Adrenal gland (tissue), 12 donors: Measurements from ENCODE around the gene PRDM11. TPM values are rescaled to one million over a fixed set of nuclear protein-coding genes. Genes with fewer than 3 reads are reported as not detected.
A peak's percentile ranks its signal among the peaks of the same experiment; 100 is the strongest.

ENCODE experiments used
- DNase-seq, 7 donors: peaks; one replicate each; pipeline ENCODE4 v3.0.0-alpha.2; 2019 to 2020
- H3K27ac ChIP-seq, 5 donors: fragments of 200-600 bp; sonication (generic) in 4 of 5; 1 replicate in 3 of 5; 2 replicates in 2 of 5; pipeline versions ENCODE4 v1.5.1 to v1.8.0; 2016 to 2020; ENCODE audit warnings: mild to moderate bottlenecking in 1 of 5
- H3K27me3 ChIP-seq: fragments of 200-600 bp; 2 replicates; pipeline ENCODE4 v1.8.0; 2021
- H3K36me3 ChIP-seq, 2 donors: fragments of 200-600 bp; replicated peaks in 1 of 2; 1 replicate in 1 of 2; 2 replicates in 1 of 2; pipeline versions ENCODE4 v1.5.1 to v1.8.0; 2018 to 2022
- H3K4me1 ChIP-seq, 2 donors: fragments of 200-600 bp; replicated peaks in 1 of 2; 1 replicate in 1 of 2; 2 replicates in 1 of 2; pipeline versions ENCODE4 v1.5.1 to v1.8.0; 2018 to 2021
- H3K4me3 ChIP-seq, 4 donors: fragments of 200-600 bp; sonication (generic) in 3 of 4; one replicate each; pipeline ENCODE4 v1.5.1; 2016 to 2018
- H3K9me3 ChIP-seq, 3 donors: fragments of 200-600 bp; sonication (generic) in 1 of 3; replicated peaks in 1 of 3; 1 replicate in 2 of 3; 2 replicates in 1 of 3; pipeline versions ENCODE4 v1.5.1 to v1.8.0; 2016 to 2021
- POLR2A ChIP-seq, 2 donors: fragments of 450-650 bp; IDR thresholded peaks; one replicate each; pipeline ENCODE4 v1.6.1; 2017; ENCODE audit warnings: antibody characterized with exemption in 2 of 2, mild to moderate bottlenecking in 2 of 2, moderate library complexity in 1 of 2
- WGBS, 4 donors: extraction: QIAGEN DNeasy Blood & Tissue Kit in 2 of 4; methylation state at CpG; one replicate each; pipeline versions ENCODE4 v1.1.5 to v1.1.7; 2013 to 2017; 5-methylcytosine and 5-hydroxymethylcytosine counted together
- intact Hi-C, 2 donors: fragments of 100-400 bp; cut with DNase I; formaldehyde crosslinking; loops; one replicate each; pipeline versions ENCODE4 v1.14.1 to v1.15.0; 2022 to 2023
- polyA plus RNA-seq, 3 donors: library from polyadenylated mRNA; stranded (reverse); fragments of 200-250 nt in 2 of 3; fragments of 350-450 nt in 1 of 3; fragmentation: Illumina TruSeq in 1 of 3; extraction: RNeasy Lipid Tissue Mini Kit (QIAGEN cat#74804) in 1 of 3; gene quantifications; one replicate each; pipeline ENCODE4 v1.2.3, GENCODE V29; 2013 to 2014
- total RNA-seq, 9 donors: library from RNA; depleted of rRNA in 4 of 9; stranded (reverse); fragments of >200 nt in 4 of 9; fragments of 120-200 nt in 1 of 9; fragmentation: NEBNext Ultra II Directional in 1 of 9; extraction: Animal tissue kit (Norgen Biotek cat#: 25700) in 1 of 9; gene quantifications; one replicate each; pipeline versions ENCODE4 v1.1.0 to v1.2.4, GENCODE V29; 2013 to 2023
- TF ChIP-seq, protein P1 (sequence below), 6 experiments: fragments of 450-650 bp in 4 of 6; fragments of 200-600 bp in 2 of 6; sonication (generic) in 1 of 6; IDR thresholded peaks; 1 replicate in 5 of 6; 2 replicates in 1 of 6; pipeline versions ENCODE4 v1.5.1 to v1.8.0; 2016 to 2021; ENCODE audit warnings: antibody characterized with exemption in 6 of 6, mild to moderate bottlenecking in 2 of 6, moderate library complexity in 1 of 6
- donor health status: healthy with polysubstance abuse.
- donor health status: Bipolar disorder and iron deficiency.
- donor health status: DM: yes; HTN: yes; CAD: no.
- donor health status: DM: no; HTN: no; CAD: no.
- donor health status: DM: no; HTN: no; CAD: no.
- donor health status: DM: yes; HTN: yes; CAD: no.

The PRDM11 gene
- total and polyA plus RNA-seq, 12 donors: 3.3 to 16.9 (median 11.9) TPM

DNA sequence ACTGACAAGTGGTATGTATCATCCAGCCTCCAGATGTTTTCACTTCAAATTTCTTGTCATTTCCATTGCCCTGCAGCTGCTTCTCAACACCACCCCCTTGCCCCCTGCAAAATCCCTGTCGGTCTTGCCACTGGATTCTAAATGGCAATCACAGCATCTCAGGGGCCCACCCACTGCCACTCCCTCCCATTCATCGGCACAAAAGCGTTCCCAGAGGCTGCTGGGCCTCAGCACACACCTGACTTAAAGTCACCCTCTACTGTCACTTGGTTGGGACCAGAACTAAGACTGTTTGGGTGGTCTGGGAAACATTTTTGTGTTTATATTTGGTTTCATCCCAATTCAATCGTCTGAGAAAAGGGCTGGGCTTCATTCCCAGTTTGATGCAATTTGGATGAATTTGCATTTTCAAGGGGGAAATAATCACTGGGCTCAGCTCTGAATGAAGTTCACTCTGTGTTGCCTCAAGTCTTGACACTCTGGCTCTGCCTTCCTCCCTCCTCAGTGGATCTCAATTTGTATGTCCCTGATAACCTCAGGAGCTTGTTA lies 112.6 kb downstream of the PRDM11 start:
- Histone ChIP-seq H3K4me1 (peaks cover 0 to 2% of the 10 kb centered on the region in 2 donors), H3K36me3 (no peaks in the 10 kb centered on the region), H3K27ac (peak overlapping the region in 1 of 5 donors; percentile 5), H3K9me3 (no peaks in the 10 kb centered on the region), H3K4me3 (no peak overlapping the region), H3K27me3 (no peaks in the 10 kb centered on the region)
- WGBS, 4 donors: 43 to 59% (median 50%) methylated on average over 4 of the region's 4 CpGs
- intact Hi-C loops: no loop called here
- no peak for TF ChIP-seq POLR2A (IDR thresholded peaks at IDR 0.05)
- TF ChIP-seq, protein P1, sequence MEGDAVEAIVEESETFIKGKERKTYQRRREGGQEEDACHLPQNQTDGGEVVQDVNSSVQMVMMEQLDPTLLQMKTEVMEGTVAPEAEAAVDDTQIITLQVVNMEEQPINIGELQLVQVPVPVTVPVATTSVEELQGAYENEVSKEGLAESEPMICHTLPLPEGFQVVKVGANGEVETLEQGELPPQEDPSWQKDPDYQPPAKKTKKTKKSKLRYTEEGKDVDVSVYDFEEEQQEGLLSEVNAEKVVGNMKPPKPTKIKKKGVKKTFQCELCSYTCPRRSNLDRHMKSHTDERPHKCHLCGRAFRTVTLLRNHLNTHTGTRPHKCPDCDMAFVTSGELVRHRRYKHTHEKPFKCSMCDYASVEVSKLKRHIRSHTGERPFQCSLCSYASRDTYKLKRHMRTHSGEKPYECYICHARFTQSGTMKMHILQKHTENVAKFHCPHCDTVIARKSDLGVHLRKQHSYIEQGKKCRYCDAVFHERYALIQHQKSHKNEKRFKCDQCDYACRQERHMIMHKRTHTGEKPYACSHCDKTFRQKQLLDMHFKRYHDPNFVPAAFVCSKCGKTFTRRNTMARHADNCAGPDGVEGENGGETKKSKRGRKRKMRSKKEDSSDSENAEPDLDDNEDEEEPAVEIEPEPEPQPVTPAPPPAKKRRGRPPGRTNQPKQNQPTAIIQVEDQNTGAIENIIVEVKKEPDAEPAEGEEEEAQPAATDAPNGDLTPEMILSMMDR (IDR thresholded peaks at IDR 0.05): no peak
- DNase-seq: no peak

DNA sequence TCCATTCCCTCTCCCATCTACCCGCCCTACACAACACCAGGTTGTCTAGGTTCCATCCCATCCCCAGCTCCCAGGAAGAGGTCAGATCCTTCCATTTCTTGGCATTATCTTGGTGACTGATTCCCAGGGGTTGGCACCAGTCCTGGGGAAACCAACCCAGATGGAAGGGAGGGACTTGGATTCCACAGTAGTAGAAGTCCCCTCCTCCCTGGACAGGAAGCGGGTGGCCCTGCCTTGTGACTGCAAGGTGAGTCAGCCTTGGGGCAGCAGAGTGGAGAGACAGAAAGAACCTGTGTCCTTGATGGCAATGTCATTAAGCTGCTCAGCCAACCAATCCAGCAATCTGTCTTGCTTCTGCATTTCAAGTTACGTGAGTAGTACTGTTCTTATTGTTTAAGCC lies 113.2 kb downstream of the PRDM11 start:
- peak in 6 of 7 donors; percentile 30 to 90 (median 74) for DNase-seq
- Histone ChIP-seq H3K27me3 (no peaks in the 10 kb centered on the region), H3K4me1 (peaks cover 0 to 2% of the 10 kb centered on the region in 2 donors), H3K9me3 (no peaks in the 10 kb centered on the region), H3K4me3 (no peak overlapping the region), H3K27ac (peak overlapping the region in 1 of 5 donors; percentile 5), H3K36me3 (no peaks in the 10 kb centered on the region)
- intact Hi-C loops: no loop called here
- TF ChIP-seq POLR2A (IDR thresholded peaks at IDR 0.05): no peak
- TF ChIP-seq, protein P1 (IDR thresholded peaks at IDR 0.05): no peak
- 63 to 70% (median 65%) methylated on average over 2 to 3 of the region's 3 CpGs for WGBS, 4 donors

DNA sequence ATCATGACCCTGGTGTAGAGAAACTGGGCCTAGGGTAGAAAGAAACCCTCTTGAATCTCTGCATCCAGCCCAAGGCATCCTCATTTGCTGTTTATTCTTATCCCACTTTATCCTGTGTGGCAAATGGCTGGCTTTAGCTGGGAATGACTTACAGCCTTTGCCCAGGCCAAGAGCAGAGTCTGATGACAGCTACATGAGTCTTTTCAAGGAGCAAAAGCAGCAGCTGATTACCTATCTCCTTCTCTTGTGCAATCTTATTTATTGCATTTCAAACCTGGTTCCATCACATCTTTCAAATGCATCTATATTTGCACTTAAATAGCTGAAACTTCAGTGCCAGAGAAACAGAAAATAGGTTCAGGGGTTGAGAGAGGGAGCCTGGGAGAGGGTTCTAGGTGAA lies 113.6 kb downstream of the PRDM11 start:
- H3K4me3 ChIP-seq: no peak overlapping the region
- H3K4me1 ChIP-seq: peaks cover 0 to 2% of the 10 kb centered on the region in 2 donors
- no peaks in the 10 kb centered on the region for H3K27me3 ChIP-seq
- TF ChIP-seq, protein P1 (IDR thresholded peaks at IDR 0.05): no peak
- no peak for TF ChIP-seq POLR2A (IDR thresholded peaks at IDR 0.05)
- no peak overlapping the region for H3K27ac ChIP-seq
- H3K9me3 ChIP-seq: no peaks in the 10 kb centered on the region
- DNase-seq: no peak
- intact Hi-C loops: no loop called here
- no peaks in the 10 kb centered on the region for H3K36me3 ChIP-seq

DNA sequence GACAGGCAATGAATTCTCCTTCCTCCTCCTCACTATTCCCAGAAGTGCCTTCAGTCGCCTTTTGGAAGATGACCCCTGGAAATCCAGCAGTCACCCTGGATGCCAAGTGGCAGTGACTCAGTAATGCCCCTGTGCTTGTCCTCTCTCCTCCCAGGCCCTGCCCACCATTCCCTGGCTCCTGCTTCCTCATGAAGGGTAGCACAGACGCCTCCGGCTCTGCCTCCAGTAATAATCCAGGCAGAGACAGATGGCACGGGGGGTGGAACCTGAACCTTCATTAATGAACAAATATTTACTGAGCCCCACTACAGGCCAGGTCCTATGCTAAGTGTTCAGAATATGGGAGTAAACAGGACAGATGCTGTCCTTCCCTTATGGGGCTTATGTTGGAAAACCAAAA lies 116.5 kb downstream of the PRDM11 start:
- no peaks in the 10 kb centered on the region for H3K36me3 ChIP-seq
- no peak overlapping the region for H3K27ac ChIP-seq
- H3K4me3 ChIP-seq: no peak overlapping the region
- H3K4me1 ChIP-seq: peaks cover 0 to 2% of the 10 kb centered on the region in 2 donors
- no peak for DNase-seq
- intact Hi-C loops: no loop called here
- H3K27me3 ChIP-seq: no peaks in the 10 kb centered on the region
- H3K9me3 ChIP-seq: no peaks in the 10 kb centered on the region
- TF ChIP-seq, protein P1 (IDR thresholded peaks at IDR 0.05): no peak
- no peak for TF ChIP-seq POLR2A (IDR thresholded peaks at IDR 0.05)
- 75 to 84% (median 77%) methylated on average over 4 of the region's 4 CpGs for WGBS, 4 donors
